Endothelial cell (in vitro differentiated cells): ENCODE data around the gene SLC43A3. TPM values are rescaled to one million over a fixed set of nuclear protein-coding genes. Genes with fewer than 3 reads are reported as not detected.

Experiments used
- DNase-seq: peaks from one replicate; pipeline ENCODE4 v3.0.0; 2021; ENCODE audit warnings: low spot score
- H3K27ac Mint-ChIP-seq: one replicate; pipeline ENCODE4 v1.8.0; 2021; ENCODE audit warnings: mixed read lengths, inconsistent platforms; ENCODE audit not compliant: unreplicated experiment
- H3K27me3 Mint-ChIP-seq: one replicate; pipeline ENCODE4 v1.8.0; 2021; ENCODE audit warnings: mild to moderate bottlenecking, moderate library complexity, mixed read lengths, inconsistent platforms; ENCODE audit not compliant: unreplicated experiment
- H3K36me3 Mint-ChIP-seq: one replicate; pipeline ENCODE4 v1.8.0; 2021; ENCODE audit warnings: mild to moderate bottlenecking, low read depth, mixed read lengths, inconsistent platforms; ENCODE audit not compliant: unreplicated experiment
- H3K4me1 Mint-ChIP-seq: one replicate; pipeline ENCODE4 v1.8.0; 2021; ENCODE audit warnings: mild to moderate bottlenecking, mixed read lengths, inconsistent platforms; ENCODE audit not compliant: unreplicated experiment
- H3K4me3 Mint-ChIP-seq: one replicate; pipeline ENCODE4 v1.8.0; 2021; ENCODE audit warnings: mild to moderate bottlenecking, mixed read lengths, inconsistent platforms; ENCODE audit not compliant: unreplicated experiment
- H3K9me3 Mint-ChIP-seq: one replicate; pipeline ENCODE4 v1.8.0; 2021; ENCODE audit warnings: mixed read lengths, inconsistent platforms; ENCODE audit not compliant: unreplicated experiment
- CTCF ChIP-seq: fragments of 200-600 bp; sonication (generic); IDR thresholded peaks from one replicate; pipeline ENCODE4 v1.5.0; 2021; ENCODE audit warnings: antibody characterized with exemption; ENCODE audit not compliant: unreplicated experiment
- total RNA-seq: library from RNA; stranded (reverse); fragmentation: NEBNext Ultra II Directional; extraction: Animal tissue kit (Norgen Biotek cat#: 25700); gene quantifications from one replicate; pipeline ENCODE4 v1.2.1, GENCODE V29; 2021; ENCODE audit not compliant: unreplicated experiment

The SLC43A3 gene
- total RNA-seq, 1 donor from 2014 or later, result 17.5 TPM

GRCh38 chr11:57436031-57436430 is 9.1 kb upstream of the SLC43A3 start:
- no peak overlapping the region for H3K27ac Mint-ChIP-seq
- no peaks in the 10 kb centered on the region for H3K9me3 Mint-ChIP-seq
- peaks cover 15% of the 10 kb centered on the region for H3K4me1 Mint-ChIP-seq

GRCh38 chr11:57434640-57435546 is 8.0 kb upstream of the SLC43A3 start:
- Mint-ChIP-seq H3K27me3 (peaks cover 8% of the 10 kb centered on the region), H3K4me1 (peaks cover 19% of the 10 kb centered on the region), H3K36me3 (no peaks in the 10 kb centered on the region), H3K27ac (no peak overlapping the region), H3K9me3 (no peaks in the 10 kb centered on the region), H3K4me3 (no peak overlapping the region)
- no peak for DNase-seq
- TF ChIP-seq CTCF, result no peak

More at GRCh38 chr11:57436031-57436430, 9.1 kb upstream of the SLC43A3 start:
- no peak for TF ChIP-seq CTCF
- Mint-ChIP-seq H3K4me3 (no peak overlapping the region), H3K27me3 (peaks cover 8% of the 10 kb centered on the region), H3K36me3 (no peaks in the 10 kb centered on the region)
- DNase-seq, result no peak

GRCh38 chr11:57432714-57433163 is 5.8 kb upstream of the SLC43A3 start:
- Mint-ChIP-seq H3K27ac (no peak overlapping the region), H3K36me3 (no peaks in the 10 kb centered on the region), H3K4me3 (no peak overlapping the region), H3K4me1 (peaks cover 19% of the 10 kb centered on the region), H3K9me3 (no peaks in the 10 kb centered on the region), H3K27me3 (peaks cover 3% of the 10 kb centered on the region)
- TF ChIP-seq CTCF, result no peak
- DNase-seq, result no peak

- peak overlapping the region; percentile 71 for H3K27ac Mint-ChIP-seq
Measured at GRCh38 chr11:57432149-57432561, 5.2 kb upstream of the SLC43A3 start.

More at GRCh38 chr11:57432149-57432561, 5.2 kb upstream of the SLC43A3 start:
- H3K27me3 Mint-ChIP-seq, result peaks cover 3% of the 10 kb centered on the region
- H3K4me1 Mint-ChIP-seq, result peaks cover 22% of the 10 kb centered on the region
- no peak for TF ChIP-seq CTCF
- no peaks in the 10 kb centered on the region for H3K36me3 Mint-ChIP-seq
- no peak overlapping the region for H3K4me3 Mint-ChIP-seq
- no peaks in the 10 kb centered on the region for H3K9me3 Mint-ChIP-seq
- DNase-seq, result no peak
